ENCODE measurements around the gene IL17REL.

IL17REL gene

GRCh38 chr22:49976439-49977175, 36.0 kb downstream of the IL17REL start:
- peak in 35 of 42 donors; percentile 8 to 82 (median 54) for DNase-seq

GRCh38 chr22:49975543-49976389, 36.8 kb downstream of the IL17REL start:
- peak in 23 of 42 donors; percentile 5 to 44 (median 14) for DNase-seq
- intact Hi-C loops (cut with DNase I): no loop called here

More at GRCh38 chr22:49976439-49977175, 36.0 kb downstream of the IL17REL start:
- intact Hi-C loops (cut with DNase I): no loop called here

- intact Hi-C loops (cut with DNase I): no loop called here
- DNase-seq: peak in 3 of 42 donors; percentile 1 to 8 (median 2)
These were observed 39.3 kb downstream of the IL17REL start for GRCh38 chr22:49973018-49973961.

GRCh38 chr22:49972163-49973017, 40.2 kb downstream of the IL17REL start:
- DNase-seq: peak in 20 of 42 donors; percentile 5 to 44 (median 12)
- intact Hi-C loops (cut with DNase I): no loop called here

GRCh38 chr22:49971232-49972162, 41.1 kb downstream of the IL17REL start:
- intact Hi-C loops (cut with DNase I): no loop called here
- peak in 39 of 42 donors; percentile 35 to 87 (median 60) for DNase-seq

GRCh38 chr22:49970528-49971231, 41.9 kb downstream of the IL17REL start:
- DNase-seq: peak; percentile 88 to 99 (median 94)
- intact Hi-C loops (cut with DNase I): no loop called here

- intact Hi-C loops (cut with DNase I): loop anchor here (10.0 kb wide), 1 partner anchor 225 kb away; no protein-coding TSS in a partner anchor
- peak in 21 of 42 donors; percentile 2 to 41 (median 15) for DNase-seq
These were observed 42.6 kb downstream of the IL17REL start for GRCh38 chr22:49969751-49970527.

- intact Hi-C loops (cut with DNase I): loop anchor here (10.0 kb wide), 1 partner anchor 226 kb away; no protein-coding TSS in a partner anchor
- peak in 19 of 42 donors; percentile 6 to 63 (median 17) for DNase-seq
These were observed 43.5 kb downstream of the IL17REL start for GRCh38 chr22:49968831-49969661.

- peak in 23 of 42 donors; percentile 7 to 60 (median 16) for DNase-seq
- intact Hi-C loops (cut with DNase I): loop anchor here (10.0 kb wide), 1 partner anchor 226 kb away; no protein-coding TSS in a partner anchor
These were observed 44.2 kb downstream of the IL17REL start for GRCh38 chr22:49968313-49968830.

GRCh38 chr22:49967706-49968208, 44.8 kb downstream of the IL17REL start:
- DNase-seq: peak in 40 of 42 donors; percentile 36 to 92 (median 62)
- intact Hi-C loops (cut with DNase I): loop anchor here (10.0 kb wide), 1 partner anchor 227 kb away; no protein-coding TSS in a partner anchor

- DNase-seq: peak in 26 of 42 donors; percentile 9 to 77 (median 46)
- intact Hi-C loops (cut with DNase I): loop anchor here (10.0 kb wide), 1 partner anchor 228 kb away; no protein-coding TSS in a partner anchor
These were observed 45.5 kb downstream of the IL17REL start for GRCh38 chr22:49966774-49967705.

- DNase-seq: peak in 20 of 42 donors; percentile 5 to 42 (median 16)
These were observed 46.4 kb downstream of the IL17REL start for GRCh38 chr22:49966041-49966773.

More at GRCh38 chr22:49966041-49966773, 46.4 kb downstream of the IL17REL start:
- intact Hi-C loops (cut with DNase I): loop anchor here (10.0 kb wide), 1 partner anchor 229 kb away; no protein-coding TSS in a partner anchor

Measured in head of caudate nucleus (tissue), 42 donors.